ENCODE data around the gene JCAD.

- TF ChIP-seq EZH2phosphoT487 (IDR thresholded peaks at IDR 0.05; ENCODE audit: borderline replicate concordance) (no peak), CTCF (conservative IDR thresholded peaks at IDR 0.05; ENCODE audit: low read length) (no peak)
Measured at GRCh38 chr10:30048768-30049517, 10.4 kb downstream of the JCAD start.
